OCI-LY3 (cell line): ENCODE measurements around the gene FRK.
A peak's percentile ranks its signal among the peaks of the same experiment; 100 is the strongest.

Experiments
- H2AFZ ChIP-seq: fragments of 200-600, 300-600 bp; shearing (Covaris generic); 2 replicates; pipeline ENCODE4 v1.6.0; 2014; ENCODE audit warnings: antibody characterized with exemption, low read depth, low read length
- H3K27ac ChIP-seq: fragments of 200-600, 300-600 bp; sonication (generic); 2 replicates; pipeline ENCODE4 v1.5.1; 2014; ENCODE audit warnings: mild to moderate bottlenecking, low read length, moderate library complexity, mixed read lengths
- H3K27me3 ChIP-seq: fragments of 200-600, 300-600 bp; sonication (generic); 2 replicates; pipeline ENCODE4 v1.6.1; 2014; ENCODE audit warnings: low read depth, low read length, mixed read lengths
- H3K36me3 ChIP-seq: fragments of 200-600, 300-600 bp; sonication (generic); replicated peaks from 2 replicates; pipeline ENCODE3; 2014; ENCODE audit warnings: low read depth, low read length, mixed read lengths
- H3K4me1 ChIP-seq: fragments of 300-600, 200-600 bp; sonication (generic); 2 replicates; pipeline ENCODE4 v1.6.1; 2014; ENCODE audit warnings: low read length, mixed read lengths
- H3K4me2 ChIP-seq: fragments of 200-600, 300-600 bp; sonication (generic); 2 replicates; pipeline ENCODE4 v1.6.1; 2014; ENCODE audit warnings: low read length, mixed read lengths
- H3K4me3 ChIP-seq: fragments of 300-600, 200-600 bp; sonication (generic); 2 replicates; pipeline ENCODE4 v1.5.1; 2014; ENCODE audit warnings: antibody characterized with exemption, mild to moderate bottlenecking, low read length, moderate library complexity
- H3K79me2 ChIP-seq: fragments of 300-600, 200-600 bp; shearing (Covaris generic); 2 replicates; pipeline ENCODE4 v1.6.1; 2014; ENCODE audit warnings: mild to moderate bottlenecking, low read length, mixed read lengths
- H3K9ac ChIP-seq: fragments of 300-600, 200-600 bp; shearing (Covaris generic); 2 replicates; pipeline ENCODE4 v1.6.0; 2014; ENCODE audit warnings: mild to moderate bottlenecking, low read length, moderate library complexity
- H3K9me3 ChIP-seq: fragments of 200-600, 300-600 bp; shearing (Covaris generic); 2 replicates; pipeline ENCODE4 v1.6.1; 2014; ENCODE audit warnings: low read length, mixed read lengths; ENCODE audit not compliant: insufficient read depth
- H4K20me1 ChIP-seq: fragments of 200-600, 300-600 bp; sonication (generic); 2 replicates; pipeline ENCODE4 v1.6.1; 2016; ENCODE audit warnings: low read length, mixed read lengths; ENCODE audit not compliant: insufficient read depth
- EZH2phosphoT487 ChIP-seq: fragments of 200-600 bp; shearing (Covaris generic); IDR thresholded peaks from 2 replicates; pipeline ENCODE4 v1.6.1; 2018; ENCODE audit warnings: antibody characterized with exemption, mixed run types, low read depth
- TF ChIP-seq, protein P1 (sequence below): fragments of 200-600, 300-600 bp; sonication (generic); IDR thresholded peaks from 2 replicates; pipeline ENCODE4 v1.5.1; 2014; ENCODE audit warnings: antibody characterized with exemption, low read length, low read depth

Gene FRK

DNA sequence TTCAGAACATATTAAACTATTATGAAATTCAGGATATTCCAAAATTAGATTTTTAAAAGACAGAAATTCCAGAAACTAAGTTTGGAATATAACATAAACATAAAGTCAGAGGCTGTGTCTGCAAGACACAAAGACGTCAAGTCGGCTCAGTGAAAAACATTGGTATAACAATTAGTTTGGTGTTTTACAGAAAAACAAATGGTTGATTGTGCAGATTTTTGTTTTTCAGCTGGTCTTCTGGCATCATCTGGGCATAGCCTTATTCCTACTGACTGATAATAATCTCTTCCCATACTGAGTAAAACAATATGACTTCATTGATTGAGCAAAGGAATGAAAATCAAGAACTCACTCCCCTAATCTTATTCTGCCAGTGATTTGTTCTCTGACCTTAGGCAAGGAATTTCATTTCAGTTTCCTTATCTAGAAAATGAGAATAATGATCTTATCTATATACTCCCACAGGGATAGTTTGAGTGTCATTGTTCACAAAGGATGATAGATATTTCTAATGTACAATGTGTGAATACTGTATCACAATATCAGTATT is 84.3 kb downstream of the FRK start:
- no peak overlapping the region for H3K9ac ChIP-seq
- H3K27me3 ChIP-seq, result no peaks in the 10 kb centered on the region
- TF ChIP-seq, protein P1, sequence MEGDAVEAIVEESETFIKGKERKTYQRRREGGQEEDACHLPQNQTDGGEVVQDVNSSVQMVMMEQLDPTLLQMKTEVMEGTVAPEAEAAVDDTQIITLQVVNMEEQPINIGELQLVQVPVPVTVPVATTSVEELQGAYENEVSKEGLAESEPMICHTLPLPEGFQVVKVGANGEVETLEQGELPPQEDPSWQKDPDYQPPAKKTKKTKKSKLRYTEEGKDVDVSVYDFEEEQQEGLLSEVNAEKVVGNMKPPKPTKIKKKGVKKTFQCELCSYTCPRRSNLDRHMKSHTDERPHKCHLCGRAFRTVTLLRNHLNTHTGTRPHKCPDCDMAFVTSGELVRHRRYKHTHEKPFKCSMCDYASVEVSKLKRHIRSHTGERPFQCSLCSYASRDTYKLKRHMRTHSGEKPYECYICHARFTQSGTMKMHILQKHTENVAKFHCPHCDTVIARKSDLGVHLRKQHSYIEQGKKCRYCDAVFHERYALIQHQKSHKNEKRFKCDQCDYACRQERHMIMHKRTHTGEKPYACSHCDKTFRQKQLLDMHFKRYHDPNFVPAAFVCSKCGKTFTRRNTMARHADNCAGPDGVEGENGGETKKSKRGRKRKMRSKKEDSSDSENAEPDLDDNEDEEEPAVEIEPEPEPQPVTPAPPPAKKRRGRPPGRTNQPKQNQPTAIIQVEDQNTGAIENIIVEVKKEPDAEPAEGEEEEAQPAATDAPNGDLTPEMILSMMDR, result no peak
- no peak for TF ChIP-seq EZH2phosphoT487
- H4K20me1 ChIP-seq, result peaks cover 28% of the 10 kb centered on the region
- no peak overlapping the region for H2AFZ ChIP-seq
- no peak overlapping the region for H3K4me2 ChIP-seq
- H3K36me3 ChIP-seq, result no peaks in the 10 kb centered on the region
- H3K27ac ChIP-seq, result no peak overlapping the region
- no peaks in the 10 kb centered on the region for H3K9me3 ChIP-seq
- H3K79me2 ChIP-seq, result no peaks in the 10 kb centered on the region; the same call in 1 of the 2 replicates
- no peak overlapping the region for H3K4me3 ChIP-seq
- H3K4me1 ChIP-seq, result no peaks in the 10 kb centered on the region

DNA sequence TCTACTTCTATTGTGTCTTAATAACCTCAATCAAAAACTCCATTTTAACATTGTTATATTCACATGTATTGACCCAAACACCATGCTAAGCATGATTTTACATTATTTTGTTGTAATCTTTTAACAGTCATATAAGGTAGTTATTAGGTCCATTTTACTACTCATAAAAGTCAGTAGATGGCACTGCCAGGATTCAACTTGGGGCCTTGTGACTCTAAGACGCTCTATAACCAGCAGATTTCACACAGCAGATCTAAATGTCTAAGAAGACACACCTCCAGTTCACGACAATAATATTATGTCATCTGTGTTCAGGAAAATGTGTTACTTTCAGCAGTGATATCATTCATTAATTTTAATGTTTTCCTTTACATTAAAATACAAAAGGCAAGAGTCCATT is 88.0 kb downstream of the FRK start:
- Histone ChIP-seq H3K36me3 (no peaks in the 10 kb centered on the region), H3K4me3 (no peak overlapping the region), H3K9me3 (no peaks in the 10 kb centered on the region), H2AFZ (no peak overlapping the region), H3K27ac (no peak overlapping the region), H3K4me2 (no peak overlapping the region), H3K4me1 (no peaks in the 10 kb centered on the region), H3K9ac (no peak overlapping the region), H3K27me3 (no peaks in the 10 kb centered on the region), H3K79me2 (no peaks in the 10 kb centered on the region; the same call in 1 of the 2 replicates), H4K20me1 (peaks cover 32% of the 10 kb centered on the region)
- no peak for TF ChIP-seq EZH2phosphoT487
- TF ChIP-seq, protein P1, result peak; percentile 36

DNA sequence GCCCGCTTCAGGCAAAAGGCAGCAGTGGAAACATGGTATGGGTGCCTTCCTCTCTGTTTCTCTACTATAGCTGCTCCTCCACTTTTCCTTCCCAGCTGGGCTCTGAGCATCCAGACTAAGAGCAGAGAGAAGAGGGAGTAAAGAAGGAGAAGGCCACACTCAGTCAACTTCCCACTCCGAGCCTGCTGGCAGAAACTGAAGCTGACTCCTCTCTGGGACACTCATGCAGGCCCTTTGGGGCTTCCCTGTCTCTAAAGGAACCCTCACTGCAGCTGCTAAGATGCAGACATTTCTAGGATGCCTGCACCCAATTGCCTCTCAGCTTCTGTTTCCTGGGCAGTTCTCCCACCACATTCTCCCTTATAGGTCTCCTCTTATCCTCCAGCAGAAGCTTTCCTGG is 88.9 kb downstream of the FRK start:
- Histone ChIP-seq H3K9ac (no peak overlapping the region), H4K20me1 (peaks cover 27% of the 10 kb centered on the region), H3K27me3 (no peaks in the 10 kb centered on the region), H3K4me3 (no peak overlapping the region), H3K4me2 (no peak overlapping the region), H3K4me1 (no peaks in the 10 kb centered on the region), H3K27ac (no peak overlapping the region), H2AFZ (no peak overlapping the region), H3K36me3 (peaks cover 7% of the 10 kb centered on the region), H3K9me3 (no peaks in the 10 kb centered on the region), H3K79me2 (no peaks in the 10 kb centered on the region; the same call in 1 of the 2 replicates)
- TF ChIP-seq, protein P1, result no peak
- TF ChIP-seq EZH2phosphoT487, result no peak

DNA sequence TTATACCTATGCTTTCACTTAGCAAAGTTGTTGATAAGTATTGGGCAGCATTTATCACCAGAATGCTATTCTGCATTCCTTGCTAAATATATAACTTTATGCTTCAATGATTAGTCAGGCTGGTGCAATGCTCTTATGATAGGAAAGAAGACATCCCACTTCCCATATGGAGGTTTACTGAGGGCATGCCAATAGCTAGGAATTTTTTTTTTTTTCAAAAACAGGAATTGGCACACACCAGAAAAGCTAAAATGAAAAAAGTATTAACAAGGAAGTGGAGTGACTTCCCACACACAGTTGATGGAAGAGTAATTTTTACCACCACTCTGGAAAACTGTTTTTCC is 90.8 kb downstream of the FRK start:
- TF ChIP-seq EZH2phosphoT487, result no peak
- TF ChIP-seq, protein P1, result no peak

More for the DNA sequence above, 90.8 kb downstream of the FRK start:
- Histone ChIP-seq H2AFZ (no peak overlapping the region), H3K9ac (no peak overlapping the region), H3K27ac (no peak overlapping the region), H3K4me3 (no peak overlapping the region), H3K4me1 (no peaks in the 10 kb centered on the region), H3K4me2 (no peak overlapping the region), H3K27me3 (no peaks in the 10 kb centered on the region), H3K36me3 (peaks cover 16% of the 10 kb centered on the region), H3K9me3 (no peaks in the 10 kb centered on the region), H4K20me1 (peaks cover 27% of the 10 kb centered on the region), H3K79me2 (no peaks in the 10 kb centered on the region)
